Nephron (organoid): ENCODE results near the gene CAMK1G.

ENCODE experiments used
- H3K27ac Mint-ChIP-seq, 3 experiments: 2 replicates each; pipeline ENCODE4 v1.8.0; 2020; ENCODE audit warnings: mixed read lengths in 3 of 3, mild to moderate bottlenecking in 2 of 3, moderate library complexity in 1 of 3
- H3K27me3 Mint-ChIP-seq: 2 replicates; pipeline ENCODE4 v1.8.0; 2021; ENCODE audit warnings: low read depth, mild to moderate bottlenecking, moderate library complexity, mixed read lengths
- H3K36me3 Mint-ChIP-seq: 2 replicates; pipeline ENCODE4 v1.8.0; 2020; ENCODE audit warnings: low read depth, mixed read lengths
- H3K4me1 Mint-ChIP-seq: 2 replicates; pipeline ENCODE4 v1.8.0; 2020; ENCODE audit warnings: mixed read lengths
- H3K4me3 Mint-ChIP-seq, 3 experiments: 2 replicates each; pipeline ENCODE4 v1.8.0; 2020; ENCODE audit warnings: mild to moderate bottlenecking in 3 of 3, mixed read lengths in 3 of 3, moderate library complexity in 2 of 3
- H3K9me3 Mint-ChIP-seq: 2 replicates; pipeline ENCODE4 v1.8.0; 2020; ENCODE audit warnings: mixed read lengths
- TF ChIP-seq, protein P1 (sequence below), 3 experiments: fragments of 200-600 bp; sonication (generic); IDR thresholded peaks; one replicate each; pipeline ENCODE4 v1.5.0; 2021; ENCODE audit warnings: antibody characterized with exemption in 3 of 3; ENCODE audit not compliant: unreplicated experiment in 3 of 3

Gene CAMK1G

DNA sequence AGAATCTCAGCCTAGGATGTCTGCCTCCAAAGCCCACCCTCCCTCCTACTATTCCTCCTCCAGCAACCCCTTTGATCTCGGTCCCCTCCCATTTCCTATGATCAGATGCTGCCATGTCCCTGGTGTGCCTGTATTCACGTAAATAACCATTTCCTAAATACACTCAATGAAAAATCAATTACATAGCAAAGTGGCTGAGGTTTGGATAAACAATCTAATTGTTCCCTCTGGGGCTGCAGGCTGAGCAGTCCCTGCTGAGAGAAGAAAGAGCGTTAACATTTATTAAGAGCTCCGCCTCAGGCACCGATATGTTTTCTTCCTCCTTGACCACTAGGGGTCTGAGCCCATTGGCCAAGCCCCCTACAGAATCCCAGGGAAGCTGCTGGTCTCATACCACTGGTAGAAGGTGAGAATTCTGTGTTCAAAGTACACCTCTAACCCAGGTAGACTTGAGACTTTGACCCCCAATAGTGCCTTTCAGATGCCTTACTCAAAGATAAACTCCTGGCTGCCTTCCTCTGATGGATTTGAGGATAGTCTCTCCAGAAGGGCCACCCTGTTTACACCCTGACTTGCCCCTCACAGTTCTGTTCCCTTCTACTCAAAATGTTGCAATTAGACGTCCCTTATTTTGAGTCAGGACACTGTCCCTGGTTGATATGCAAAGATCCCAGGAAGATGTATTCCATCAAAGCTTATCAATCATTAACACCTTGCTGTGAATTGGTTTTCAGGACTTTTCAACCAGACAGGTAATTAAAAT is 33.9 kb upstream of the CAMK1G start:
- Mint-ChIP-seq H3K4me1 (peaks cover 24% of the 10 kb centered on the region), H3K4me3 (peak overlapping the region in 1 of 3 experiments; percentile 36), H3K27ac (peak overlapping the region in 1 of 3 experiments; percentile 25), H3K36me3 (no peaks in the 10 kb centered on the region), H3K27me3 (peaks cover 60% of the 10 kb centered on the region), H3K9me3 (no peaks in the 10 kb centered on the region)
- TF ChIP-seq, protein P1, sequence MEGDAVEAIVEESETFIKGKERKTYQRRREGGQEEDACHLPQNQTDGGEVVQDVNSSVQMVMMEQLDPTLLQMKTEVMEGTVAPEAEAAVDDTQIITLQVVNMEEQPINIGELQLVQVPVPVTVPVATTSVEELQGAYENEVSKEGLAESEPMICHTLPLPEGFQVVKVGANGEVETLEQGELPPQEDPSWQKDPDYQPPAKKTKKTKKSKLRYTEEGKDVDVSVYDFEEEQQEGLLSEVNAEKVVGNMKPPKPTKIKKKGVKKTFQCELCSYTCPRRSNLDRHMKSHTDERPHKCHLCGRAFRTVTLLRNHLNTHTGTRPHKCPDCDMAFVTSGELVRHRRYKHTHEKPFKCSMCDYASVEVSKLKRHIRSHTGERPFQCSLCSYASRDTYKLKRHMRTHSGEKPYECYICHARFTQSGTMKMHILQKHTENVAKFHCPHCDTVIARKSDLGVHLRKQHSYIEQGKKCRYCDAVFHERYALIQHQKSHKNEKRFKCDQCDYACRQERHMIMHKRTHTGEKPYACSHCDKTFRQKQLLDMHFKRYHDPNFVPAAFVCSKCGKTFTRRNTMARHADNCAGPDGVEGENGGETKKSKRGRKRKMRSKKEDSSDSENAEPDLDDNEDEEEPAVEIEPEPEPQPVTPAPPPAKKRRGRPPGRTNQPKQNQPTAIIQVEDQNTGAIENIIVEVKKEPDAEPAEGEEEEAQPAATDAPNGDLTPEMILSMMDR (IDR thresholded peaks at IDR 0.05; ENCODE audit: unreplicated experiment in 3 of 3), result peak; percentile 41 to 54 (median 48)

DNA sequence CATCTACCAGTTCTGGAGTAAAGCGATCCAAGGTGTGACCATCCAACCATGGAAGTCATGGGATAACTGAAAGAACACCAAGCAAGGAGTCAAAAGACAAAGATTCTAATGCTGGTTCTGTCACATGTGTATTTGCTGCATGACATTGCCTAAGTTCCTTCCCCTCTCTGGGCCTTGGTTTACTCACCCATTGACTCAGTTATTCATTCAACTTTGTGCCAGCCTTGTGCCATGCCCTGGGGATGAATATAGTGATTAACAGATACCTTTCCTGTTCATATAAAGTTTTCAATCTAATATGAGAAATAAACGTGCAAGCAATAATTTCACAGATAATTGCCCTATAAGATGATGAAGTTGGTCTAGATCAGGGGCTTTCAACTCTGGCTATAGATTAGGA is 33.0 kb upstream of the CAMK1G start:
- Mint-ChIP-seq H3K36me3 (no peaks in the 10 kb centered on the region), H3K4me1 (peaks cover 24% of the 10 kb centered on the region), H3K9me3 (no peaks in the 10 kb centered on the region), H3K27ac (no peak overlapping the region), H3K27me3 (peaks cover 52% of the 10 kb centered on the region), H3K4me3 (no peak overlapping the region)
- TF ChIP-seq, protein P1 (IDR thresholded peaks at IDR 0.05; ENCODE audit: unreplicated experiment in 3 of 3), result no peak

DNA sequence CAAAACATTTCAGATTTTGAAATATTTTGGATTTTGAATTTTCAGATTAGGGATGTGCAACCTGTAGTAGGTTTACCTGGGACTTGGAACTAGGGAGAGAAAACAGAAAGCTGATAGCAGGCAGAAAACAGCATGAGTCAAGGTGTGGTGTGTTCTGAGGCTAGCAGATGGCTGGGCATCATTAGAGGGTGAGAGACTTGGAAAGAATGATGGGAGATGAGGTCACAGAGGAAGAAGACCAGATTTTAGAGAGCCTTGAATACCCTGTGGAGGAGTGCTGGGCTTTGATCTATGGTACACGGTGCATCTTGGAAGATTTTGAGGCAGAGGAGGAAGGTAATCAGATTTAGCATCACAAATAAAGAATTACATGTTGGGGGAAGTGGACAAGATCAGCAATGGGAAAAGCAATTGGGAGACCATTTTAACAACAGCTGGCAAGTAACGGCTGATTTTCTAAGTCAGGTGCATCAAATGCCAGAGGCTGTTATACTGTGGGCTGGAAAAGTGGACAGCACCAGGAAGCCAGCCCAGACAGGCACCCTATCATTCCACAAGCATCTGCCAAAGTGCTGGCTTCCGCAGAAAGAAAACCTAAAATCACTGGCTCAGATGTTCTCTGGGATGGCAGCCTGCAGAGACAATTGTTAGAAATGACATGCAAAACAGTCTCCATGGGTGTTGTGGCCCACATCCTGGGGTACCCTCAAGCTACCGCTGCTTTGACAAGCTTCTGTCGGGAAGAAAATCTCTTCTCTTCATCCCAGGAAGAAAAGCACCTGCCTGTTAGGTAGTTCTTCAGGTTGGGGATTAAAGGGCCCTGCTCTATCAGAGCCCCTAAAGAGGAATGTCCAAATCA is 30.9 kb upstream of the CAMK1G start:
- TF ChIP-seq, protein P1 (IDR thresholded peaks at IDR 0.05; ENCODE audit: unreplicated experiment in 3 of 3), result no peak
- Mint-ChIP-seq H3K36me3 (no peaks in the 10 kb centered on the region), H3K4me3 (no peak overlapping the region), H3K27me3 (peaks cover 47% of the 10 kb centered on the region), H3K9me3 (no peaks in the 10 kb centered on the region), H3K4me1 (peaks cover 14% of the 10 kb centered on the region), H3K27ac (no peak overlapping the region)

DNA sequence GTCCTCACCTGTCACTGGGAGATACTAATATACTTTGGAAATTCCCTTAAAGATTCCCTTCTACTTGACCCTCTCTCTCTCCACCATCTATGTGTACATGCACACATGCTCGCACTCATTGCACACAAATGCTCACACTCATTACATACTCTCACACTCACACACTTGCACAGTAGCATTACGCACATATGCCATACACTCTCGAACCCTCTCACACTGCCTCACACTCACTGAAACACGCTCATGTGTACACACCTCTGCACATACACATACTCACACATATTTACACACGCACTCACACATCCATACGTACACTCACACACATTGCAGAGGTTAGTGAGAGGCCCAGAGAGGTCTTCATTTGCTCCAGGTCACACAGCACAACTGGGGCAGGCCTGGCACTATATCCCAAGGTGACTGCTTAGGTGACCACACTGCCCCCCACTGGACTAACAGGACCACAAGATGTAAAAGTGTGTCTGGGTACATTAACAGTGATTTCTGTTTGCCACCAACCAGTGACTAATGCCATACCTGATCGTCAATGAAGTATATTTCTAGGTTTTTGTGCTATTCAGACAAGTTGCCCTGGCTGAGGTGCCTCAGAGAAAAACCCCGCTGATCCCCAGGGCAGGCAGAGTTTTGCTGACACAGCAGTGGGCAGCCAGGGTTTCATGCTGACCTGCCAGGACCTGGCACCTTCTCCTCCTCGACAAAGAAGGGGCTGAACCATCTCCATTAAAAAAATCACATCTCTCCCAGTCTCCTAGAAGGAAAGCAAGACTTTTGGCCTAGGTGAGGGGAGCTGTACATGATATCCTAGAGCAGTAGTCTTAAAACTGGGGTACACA is 28.5 kb upstream of the CAMK1G start:
- H3K27ac Mint-ChIP-seq, result no peak overlapping the region
- H3K4me1 Mint-ChIP-seq, result no peaks in the 10 kb centered on the region
- TF ChIP-seq, protein P1 (IDR thresholded peaks at IDR 0.05; ENCODE audit: unreplicated experiment in 3 of 3), result no peak
- no peak overlapping the region for H3K4me3 Mint-ChIP-seq
- H3K36me3 Mint-ChIP-seq, result no peaks in the 10 kb centered on the region
- peaks cover 30% of the 10 kb centered on the region for H3K27me3 Mint-ChIP-seq
- no peaks in the 10 kb centered on the region for H3K9me3 Mint-ChIP-seq

DNA sequence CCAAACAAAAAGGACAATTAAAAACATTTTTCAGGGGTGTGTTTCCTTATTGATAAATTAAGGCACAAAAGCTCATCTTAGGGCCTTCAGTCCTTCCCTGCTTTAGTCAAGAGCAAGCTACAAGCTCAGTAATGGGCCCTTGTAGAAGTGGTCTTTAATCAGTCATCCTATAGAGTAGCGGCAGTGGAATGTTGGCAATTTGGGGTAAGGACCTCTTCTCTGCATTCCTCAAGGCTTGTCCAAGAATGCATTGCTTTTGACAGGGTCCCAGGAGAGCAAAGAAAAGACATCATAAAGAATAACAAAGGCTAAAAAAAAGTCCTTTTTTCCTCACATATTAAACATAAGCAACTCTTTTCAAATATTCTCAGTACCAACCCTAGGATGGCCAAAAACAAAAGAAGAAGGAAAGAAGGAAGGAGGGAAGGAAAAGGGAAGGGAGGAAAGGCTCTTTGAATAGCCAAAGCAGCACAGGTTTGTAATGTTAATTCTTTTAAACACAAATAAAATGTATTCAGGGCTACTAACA is 27.3 kb upstream of the CAMK1G start:
- peaks cover 17% of the 10 kb centered on the region for H3K27me3 Mint-ChIP-seq
- TF ChIP-seq, protein P1 (IDR thresholded peaks at IDR 0.05; ENCODE audit: unreplicated experiment in 3 of 3), result no peak
- no peak overlapping the region for H3K4me3 Mint-ChIP-seq
- no peaks in the 10 kb centered on the region for H3K9me3 Mint-ChIP-seq
- H3K27ac Mint-ChIP-seq, result no peak overlapping the region
- H3K4me1 Mint-ChIP-seq, result peaks cover 6% of the 10 kb centered on the region
- no peaks in the 10 kb centered on the region for H3K36me3 Mint-ChIP-seq
